K562 (cell line): ENCODE data around the gene SPHK1. TPM values are rescaled to one million over a fixed set of nuclear protein-coding genes. Genes with fewer than 3 reads are reported as not detected.

Experiments
- BDP1 ChIP-seq: IDR thresholded peaks from 3 replicates; pipeline ENCODE4 v1.6.1; 2011; ENCODE audit not compliant: insufficient read length, insufficient read depth
- BRF2 ChIP-seq: IDR thresholded peaks from 3 replicates; pipeline ENCODE4 v1.6.1; 2011; ENCODE audit warnings: borderline replicate concordance, mild to moderate bottlenecking; ENCODE audit not compliant: insufficient read length, insufficient read depth
- CCAR2 ChIP-seq: fragments of 200-400 bp; formaldehyde crosslinking; IDR thresholded peaks from 2 replicates; pipeline ENCODE4 v1.6.1; 2017; ENCODE audit warnings: mild to moderate bottlenecking, low read depth, low read length
- GTF2A2 ChIP-seq: IDR thresholded peaks from 2 replicates; pipeline ENCODE4 v1.6.1; 2016; ENCODE audit warnings: mild to moderate bottlenecking, missing genetic modification characterization, missing compliant biosample characterization
- HDAC1 ChIP-seq, 2 experiments: fragments of 450-650 bp; IDR thresholded peaks; 2 replicates each; pipeline ENCODE4 v1.6.1; 2016 to 2017; ENCODE audit warnings: inconsistent platforms in 1 of 2, mild to moderate bottlenecking in 1 of 2, moderate library complexity in 1 of 2
- KAT2B ChIP-seq: IDR thresholded peaks from one replicate; pipeline ENCODE4 v1.6.1; 2012; ENCODE audit warnings: low read depth, mild to moderate bottlenecking, control low read depth, inconsistent platforms, low read length, moderate library complexity
- MED1 ChIP-seq: sonication (generic); formaldehyde crosslinking; IDR thresholded peaks from 2 replicates; pipeline ENCODE4 v1.8.1; 2023; ENCODE audit warnings: missing genetic modification reagents, borderline replicate concordance
- PRDM10 ChIP-seq: fragments of 450-650 bp; IDR thresholded peaks from 2 replicates; pipeline ENCODE4 v1.6.1; 2018; ENCODE audit not compliant: partially characterized antibody
- RBFOX2 ChIP-seq: fragments of 200-400 bp; formaldehyde crosslinking; IDR thresholded peaks from 2 replicates; pipeline ENCODE4 v1.6.1; 2017; ENCODE audit warnings: low read depth, mild to moderate bottlenecking, low read length, moderate library complexity
- TOE1 ChIP-seq, 2 experiments: fragments of 450-650 bp in 1 of 2; sonication (generic) in 1 of 2; formaldehyde crosslinking in 1 of 2; IDR thresholded peaks; 2 replicates each; pipeline versions ENCODE4 v1.7.1 to v1.8.0; 2016 to 2022; ENCODE audit warnings: borderline replicate concordance in 2 of 2, mild to moderate bottlenecking in 2 of 2, antibody characterized with exemption in 1 of 2, inconsistent platforms in 1 of 2, low read depth in 1 of 2, missing genetic modification reagents in 1 of 2, moderate library complexity in 1 of 2
- ZC3H4 ChIP-seq: sonication (generic); formaldehyde crosslinking; IDR thresholded peaks from 2 replicates; pipeline ENCODE4 v1.9.0; 2021; ENCODE audit warnings: missing genetic modification reagents, borderline replicate concordance
- ZNF143 ChIP-seq: sonication (generic); formaldehyde crosslinking; IDR thresholded peaks from 2 replicates; pipeline ENCODE4 v1.9.0; 2022; ENCODE audit warnings: mild to moderate bottlenecking, missing genetic modification reagents
- ZNF407 ChIP-seq: fragments of 450-650 bp; IDR thresholded peaks from 2 replicates; pipeline ENCODE4 v1.6.1; 2016; ENCODE audit warnings: low read depth
- ZNF431 ChIP-seq: sonication (generic); formaldehyde crosslinking; IDR thresholded peaks from 2 replicates; pipeline ENCODE4 v1.8.0; 2022; ENCODE audit warnings: mild to moderate bottlenecking, missing genetic modification reagents
- ZNF764 ChIP-seq: fragments of 250-450 bp; sonication (Bioruptor Pico); IDR thresholded peaks from 2 replicates; pipeline ENCODE4 v1.4.0; 2020; ENCODE audit warnings: low read depth, mild to moderate bottlenecking, moderate library complexity
- polyA plus RNA-seq, 8 experiments: library from polyadenylated mRNA; depleted of rRNA in 4 of 8; stranded (reverse) in 5 of 8; unstranded in 3 of 8; fragments of >200 nt; fragmentation: Nextera tagmentation in 2 of 8; fragmentation: Illumina TruSeq in 1 of 8; extraction: Ambion mirVana in 2 of 8; extraction: Trizol in 1 of 8; gene quantifications; 2 replicates each; pipeline versions ENCODE4 v1.2.1 to v1.2.3, GENCODE V29; 2011 to 2014; ENCODE audit warnings: inconsistent platforms in 1 of 8, missing spikeins in 1 of 8
- total RNA-seq, 7 experiments: library from RNA; depleted of rRNA in 6 of 7; stranded (reverse); fragments of >200 nt in 6 of 7; fragmentation: Illumina TruSeq in 2 of 7; extraction: Trizol in 2 of 7; gene quantifications; 2 replicates each; pipeline versions ENCODE4 v1.2.1 to v1.2.3, GENCODE V29; 2011 to 2021; ENCODE audit warnings: low replicate concordance in 1 of 7

Gene SPHK1
- total and polyA plus RNA-seq, 9 of the 15 experiments (the other 6 are each of a cell fraction or from before 2014, with no cell fraction given) = 0.21 to 60.3 (median 14.5) TPM

GRCh38 chr17:76345377-76345974 is 38.9 kb upstream of the SPHK1 start (continued):
- TF ChIP-seq PRDM10 (no peak), BDP1 (no peak), ZNF143 (CRISPR knock-in tag) (no peak), ZNF431 (CRISPR knock-in tag) (no peak), ZNF407 (no peak), ZC3H4 (CRISPR knock-in tag) (no peak), BRF2 (no peak), GTF2A2 (tag) (no peak), HDAC1 (IDR thresholded peaks at IDR 0.05) (no peak), KAT2B (no peak), CCAR2 (no peak), TOE1 (IDR thresholded peaks at IDR 0.05; ENCODE audit: borderline replicate concordance) (no peak), TOE1 (CRISPR knock-in tag; IDR thresholded peaks at IDR 0.05; ENCODE audit: borderline replicate concordance, low read depth) (no peak), MED1 (no peak), ZNF764 (CRISPR knock-in tag) (no peak), RBFOX2 (peak; percentile 44; the same call in 1 of the 2 replicates)
